H1 (cell line): ENCODE measurements around the gene TNRC6B.

Experiments used
- POLR2AphosphoS5 ChIP-seq: IDR thresholded peaks from 2 replicates; pipeline ENCODE4 v1.6.1; 2011; ENCODE audit warnings: low read depth, low read length
- TAF1 ChIP-seq: IDR thresholded peaks from 2 replicates; pipeline ENCODE4 v1.6.1; 2011; ENCODE audit warnings: mild to moderate bottlenecking, low read depth, low read length
- TF ChIP-seq, protein P1 (sequence below): IDR thresholded peaks from 2 replicates; pipeline ENCODE4 v1.6.1; 2012; ENCODE audit warnings: inconsistent platforms
- TF ChIP-seq, protein P2 (sequence below), 3 experiments: IDR thresholded peaks; 1 replicate in 2 of 3; 2 replicates in 1 of 3; pipeline versions ENCODE4 v1.5.1 to v1.6.1; 2011; ENCODE audit warnings: low read length in 3 of 3, mild to moderate bottlenecking in 3 of 3, inconsistent platforms in 2 of 3, low read depth in 1 of 3, moderate library complexity in 1 of 3; ENCODE audit not compliant: insufficient read depth in 1 of 3; ENCODE audit errors: control extremely low read depth in 1 of 3

DNA sequence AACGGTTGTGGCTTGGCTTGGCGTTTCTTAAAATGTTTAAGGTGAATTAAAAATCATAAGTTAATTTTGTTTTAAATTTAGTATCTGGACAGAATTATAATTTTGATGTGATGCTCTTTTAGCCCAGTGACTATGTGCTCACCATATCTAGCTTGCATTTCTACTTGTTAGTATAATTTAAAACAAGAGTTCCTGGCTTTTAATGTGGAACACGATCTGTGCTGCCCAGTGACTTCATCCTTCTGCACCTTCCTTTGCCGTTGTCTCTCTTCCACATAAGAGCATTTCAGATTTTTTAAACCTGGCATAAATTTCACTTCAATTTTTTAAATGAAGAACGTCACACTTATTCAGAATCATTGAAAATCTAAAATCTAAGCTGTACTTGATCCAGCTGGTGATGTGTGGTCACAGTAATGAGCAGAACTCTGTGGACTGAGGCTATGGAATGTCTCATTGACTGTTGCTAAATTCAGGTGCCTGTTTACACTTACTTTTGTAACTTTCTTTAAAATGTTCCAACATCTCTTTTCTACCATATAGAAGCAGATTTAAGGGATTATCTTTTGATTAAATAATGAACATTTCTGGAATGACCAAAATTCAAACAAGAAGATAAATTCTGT lies 93.1 kb downstream of the TNRC6B start:
- TF ChIP-seq, protein P1, sequence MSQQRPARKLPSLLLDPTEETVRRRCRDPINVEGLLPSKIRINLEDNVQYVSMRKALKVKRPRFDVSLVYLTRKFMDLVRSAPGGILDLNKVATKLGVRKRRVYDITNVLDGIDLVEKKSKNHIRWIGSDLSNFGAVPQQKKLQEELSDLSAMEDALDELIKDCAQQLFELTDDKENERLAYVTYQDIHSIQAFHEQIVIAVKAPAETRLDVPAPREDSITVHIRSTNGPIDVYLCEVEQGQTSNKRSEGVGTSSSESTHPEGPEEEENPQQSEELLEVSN: no peak
- TF ChIP-seq, protein P2, sequence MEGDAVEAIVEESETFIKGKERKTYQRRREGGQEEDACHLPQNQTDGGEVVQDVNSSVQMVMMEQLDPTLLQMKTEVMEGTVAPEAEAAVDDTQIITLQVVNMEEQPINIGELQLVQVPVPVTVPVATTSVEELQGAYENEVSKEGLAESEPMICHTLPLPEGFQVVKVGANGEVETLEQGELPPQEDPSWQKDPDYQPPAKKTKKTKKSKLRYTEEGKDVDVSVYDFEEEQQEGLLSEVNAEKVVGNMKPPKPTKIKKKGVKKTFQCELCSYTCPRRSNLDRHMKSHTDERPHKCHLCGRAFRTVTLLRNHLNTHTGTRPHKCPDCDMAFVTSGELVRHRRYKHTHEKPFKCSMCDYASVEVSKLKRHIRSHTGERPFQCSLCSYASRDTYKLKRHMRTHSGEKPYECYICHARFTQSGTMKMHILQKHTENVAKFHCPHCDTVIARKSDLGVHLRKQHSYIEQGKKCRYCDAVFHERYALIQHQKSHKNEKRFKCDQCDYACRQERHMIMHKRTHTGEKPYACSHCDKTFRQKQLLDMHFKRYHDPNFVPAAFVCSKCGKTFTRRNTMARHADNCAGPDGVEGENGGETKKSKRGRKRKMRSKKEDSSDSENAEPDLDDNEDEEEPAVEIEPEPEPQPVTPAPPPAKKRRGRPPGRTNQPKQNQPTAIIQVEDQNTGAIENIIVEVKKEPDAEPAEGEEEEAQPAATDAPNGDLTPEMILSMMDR (IDR thresholded peaks at IDR 0.05; ENCODE audit: control extremely low read depth in 1 of 3, insufficient read depth in 1 of 3, low read depth in 1 of 3, low read length in 3 of 3): no peak
- no peak for TF ChIP-seq POLR2AphosphoS5
- no peak for TF ChIP-seq TAF1
